GM19455 (cell line): ENCODE data around the gene PREX1.

Source experiments
- ATAC-seq: cut with Tn5 transposase; IDR thresholded peaks from one replicate; pipeline ENCODE4 v1.9.1; 2021; ENCODE audit not compliant: unreplicated experiment

Gene PREX1

GRCh38 chr20:48642105-48642880 is 185.5 kb downstream of the PREX1 start:
- no peak for ATAC-seq

GRCh38 chr20:48640871-48641270 is 186.9 kb downstream of the PREX1 start:
- ATAC-seq, result no peak

GRCh38 chr20:48639899-48640298 is 187.9 kb downstream of the PREX1 start:
- ATAC-seq, result no peak

GRCh38 chr20:48638546-48638945 is 189.3 kb downstream of the PREX1 start:
- no peak for ATAC-seq

GRCh38 chr20:48637461-48637860 is 190.3 kb downstream of the PREX1 start:
- no peak for ATAC-seq

- ATAC-seq, result no peak
These were observed 191.5 kb downstream of the PREX1 start for GRCh38 chr20:48636301-48636700.

- no peak for ATAC-seq
These were observed 192.0 kb downstream of the PREX1 start for GRCh38 chr20:48635791-48636267.

- ATAC-seq, result no peak
These were observed 192.4 kb downstream of the PREX1 start for GRCh38 chr20:48635361-48635760.

GRCh38 chr20:48634641-48635040 is 193.2 kb downstream of the PREX1 start:
- ATAC-seq, result no peak

GRCh38 chr20:48633620-48634257 is 194.1 kb downstream of the PREX1 start:
- no peak for ATAC-seq

- no peak for ATAC-seq
These were observed 194.8 kb downstream of the PREX1 start for GRCh38 chr20:48632825-48633619.

- no peak for ATAC-seq
These were observed 195.6 kb downstream of the PREX1 start for GRCh38 chr20:48632017-48632824.

GRCh38 chr20:48631114-48632016 is 196.4 kb downstream of the PREX1 start:
- no peak for ATAC-seq

- ATAC-seq, result no peak
These were observed 197.3 kb downstream of the PREX1 start for GRCh38 chr20:48630342-48631075.

GRCh38 chr20:48629960-48630315 is 197.9 kb downstream of the PREX1 start:
- no peak for ATAC-seq

- ATAC-seq, result no peak
These were observed 198.5 kb downstream of the PREX1 start for GRCh38 chr20:48629069-48629959.

GRCh38 chr20:48627737-48628128 is 200.1 kb downstream of the PREX1 start:
- ATAC-seq, result no peak
